Left lobe of liver (tissue), 2 donors: ENCODE data around the gene PGAP6. TPM values are rescaled to one million over a fixed set of nuclear protein-coding genes. Genes with fewer than 3 reads are reported as not detected.
"Not testable (repeated sequence)": the region's sequence is repeated elsewhere in the genome, so short reads cannot be mapped to it uniquely, and the experiment has no call there.

Experiments used
- ATAC-seq: fragments of 200-7000 bp; cut with Tn5 transposase; one replicate; pipeline ENCODE4 v1.9.1; 2020; ENCODE audit warnings: mild to moderate bottlenecking, moderate library complexity
- DNase-seq: peaks from one replicate; pipeline ENCODE4 v3.0.0-alpha.2; 2020; ENCODE audit warnings: low spot score
- total RNA-seq: library from RNA; stranded (reverse); gene quantifications from one replicate; pipeline ENCODE4 v1.2.1, GENCODE V29; 2021
- donor health status: DM: no; HTN: no; CAD: no; lungs with moderate emphysema.
- donor health status: DM: no; HTN: yes; CAD: no.

PGAP6 gene
- total RNA-seq, 1 donor from 2014 or later = 32.6 TPM

GRCh38 chr16:401468-402348 is 19.9 kb upstream of the PGAP6 start, which contains the start of gene DECR2:
DECR2 (plus strand) TSS chr16:401885; CDS start chr16:401964, 79 bp downstream.
- DNase-seq (peak; percentile 97), ATAC-seq (peak; percentile 87)

GRCh38 chr16:400061-400591 is 18.3 kb upstream of the PGAP6 start:
- DNase-seq (no peak), ATAC-seq (no peak)

DNA sequence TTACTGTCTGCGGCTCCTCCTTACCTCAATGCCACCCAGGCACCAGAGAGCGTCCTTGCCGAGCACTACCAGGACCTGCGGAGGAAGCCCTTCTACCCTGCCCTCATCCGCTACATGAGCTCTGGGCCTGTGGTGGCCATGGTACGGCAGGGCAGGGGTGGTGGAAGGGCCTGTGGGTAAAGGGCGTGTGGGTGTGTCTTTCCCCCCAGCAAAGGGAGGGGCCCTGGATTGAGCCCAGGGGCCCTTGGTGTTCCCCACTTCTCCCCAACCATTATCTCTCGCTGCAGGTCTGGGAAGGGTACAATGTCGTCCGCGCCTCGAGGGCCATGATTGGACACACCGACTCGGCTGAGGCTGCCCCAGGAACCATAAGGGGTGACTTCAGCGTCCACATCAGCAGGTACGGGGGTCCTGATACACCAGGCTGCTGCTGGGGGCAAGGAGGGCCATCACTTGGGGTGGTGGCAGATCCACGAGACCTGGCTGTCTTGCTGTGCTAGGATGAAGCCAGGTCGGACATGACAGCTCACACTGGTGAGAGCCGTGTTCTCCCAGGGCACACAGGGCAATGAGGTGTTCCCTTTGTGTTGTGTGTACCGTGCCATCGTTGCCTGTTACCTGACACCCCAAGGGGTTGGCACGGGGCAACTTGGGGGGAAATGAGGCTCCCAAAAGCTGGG is 17.7 kb upstream of the PGAP6 start:
- no peak for DNase-seq

GRCh38 chr16:398561-399339 is 17.0 kb upstream of the PGAP6 start:
- ATAC-seq = no peak
- no peak for DNase-seq

More for the DNA sequence above, 17.7 kb upstream of the PGAP6 start:
- ATAC-seq = no peak

GRCh38 chr16:397736-398332 is 16.1 kb upstream of the PGAP6 start:
- ATAC-seq (peak; percentile 44), DNase-seq (no peak)

DNA sequence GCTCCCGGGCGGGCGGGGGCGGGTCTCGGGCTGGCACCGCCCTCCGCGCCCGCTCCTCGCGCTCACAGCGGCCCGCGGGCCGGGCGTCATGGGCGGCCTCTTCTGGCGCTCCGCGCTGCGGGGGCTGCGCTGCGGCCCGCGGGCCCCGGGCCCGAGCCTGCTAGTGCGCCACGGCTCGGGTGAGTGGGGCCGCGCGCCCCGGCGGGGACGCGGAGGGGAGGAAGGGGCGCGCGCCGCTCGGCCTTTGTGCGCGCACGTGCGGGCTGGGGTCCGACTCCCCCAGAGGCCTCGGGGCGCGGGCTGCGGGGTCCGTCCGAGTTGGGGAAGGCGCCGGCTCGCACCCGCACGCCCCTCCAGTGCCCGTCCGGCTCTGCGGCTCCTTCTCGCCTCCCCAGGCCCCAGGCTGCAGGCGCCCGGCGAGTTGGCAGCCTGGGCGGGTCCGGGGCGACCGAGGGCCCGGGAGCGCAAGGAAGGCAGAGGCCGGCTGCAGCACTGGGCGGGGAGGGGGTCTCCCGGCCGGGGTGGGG is 15.4 kb upstream of the PGAP6 start, which contains the start of gene NME4:
Gene NME4, plus strand, starts transcription at position 65 of the 527 bp plus-strand sequence. Its CDS starts 24 bp downstream, at position 89.
- ATAC-seq = peak; percentile 9

DNA sequence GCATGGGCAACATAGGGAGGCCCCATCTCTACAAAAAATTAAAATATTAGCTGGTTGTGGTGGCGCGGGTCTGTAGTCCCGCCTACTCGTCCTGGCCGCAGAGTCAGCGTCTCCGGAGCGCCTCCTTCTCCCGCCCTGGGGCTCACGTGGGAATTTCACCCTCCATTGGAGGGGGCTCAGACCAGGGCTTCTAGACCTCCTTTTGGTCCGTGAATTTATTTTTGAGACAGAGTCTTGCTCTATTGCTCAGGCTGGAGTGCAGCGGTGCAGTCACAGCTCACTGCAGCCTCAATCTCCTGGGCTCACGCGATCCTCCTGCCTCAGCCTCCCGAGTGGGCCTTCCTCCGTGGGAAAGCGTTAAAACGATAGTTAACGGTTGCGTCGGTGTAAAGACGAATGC is 14.8 kb upstream of the PGAP6 start:
- DNase-seq = no peak
- ATAC-seq = peak; percentile 18

More for the DNA sequence above, 15.4 kb upstream of the PGAP6 start, which contains the start of gene NME4:
- DNase-seq = peak; percentile 47

GRCh38 chr16:396199-396598 is 14.4 kb upstream of the PGAP6 start:
- DNase-seq (no peak), ATAC-seq (no peak)

- ATAC-seq (no peak), DNase-seq (no peak)
Observed at GRCh38 chr16:392450-393030, 10.8 kb upstream of the PGAP6 start.

DNA sequence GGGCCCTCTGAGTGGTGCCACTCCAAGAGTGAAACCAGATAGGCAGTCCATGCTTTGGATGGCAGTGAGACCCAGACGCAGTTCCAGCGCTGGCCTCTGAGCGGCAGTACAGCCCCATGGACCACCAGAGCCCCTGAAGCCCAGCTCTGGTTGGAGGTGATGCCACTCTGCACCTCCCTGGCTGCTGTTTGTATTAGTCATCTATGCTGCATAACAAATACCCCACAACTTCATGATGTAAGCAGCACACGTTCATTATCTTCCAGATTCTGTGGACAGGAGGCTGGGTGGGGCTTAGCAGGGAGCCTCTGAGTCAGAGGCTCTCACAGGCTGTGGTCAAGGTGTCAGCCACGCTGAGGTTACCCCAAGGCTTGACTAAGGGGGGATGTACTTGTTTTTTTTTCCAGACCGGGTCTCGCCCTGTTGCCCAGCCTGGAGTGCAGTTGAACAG is 10.1 kb upstream of the PGAP6 start:
- ATAC-seq (peak; percentile 87), DNase-seq (peak; percentile 64)

DNA sequence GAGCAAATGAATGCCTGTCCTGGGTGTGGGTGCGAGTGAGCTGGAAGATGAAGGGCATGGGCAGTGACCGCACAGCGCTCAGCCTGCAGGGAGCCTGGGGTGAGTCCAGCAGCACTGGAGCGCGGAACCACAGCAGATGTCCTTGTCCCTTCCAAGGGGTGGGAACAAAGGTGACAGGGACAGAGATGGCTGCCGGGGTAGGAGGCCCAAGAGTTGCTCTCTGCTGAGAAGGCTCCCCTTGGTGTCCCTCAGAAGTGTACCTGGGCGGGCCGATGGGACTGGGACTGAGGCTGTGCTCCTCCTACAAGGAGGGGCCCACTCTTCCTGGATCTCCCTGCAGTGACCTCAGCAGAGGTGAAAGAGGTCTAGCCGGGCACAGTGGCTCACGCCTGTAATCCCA is 7.6 kb upstream of the PGAP6 start:
- no peak for ATAC-seq

GRCh38 chr16:387761-388666 is 6.2 kb upstream of the PGAP6 start:
- not testable (repeated sequence) for DNase-seq, ATAC-seq

More for the DNA sequence above, 7.6 kb upstream of the PGAP6 start:
- DNase-seq = no peak

GRCh38 chr16:386641-387156 is 4.9 kb upstream of the PGAP6 start:
- DNase-seq (no peak), ATAC-seq (no peak)

- DNase-seq = peak; percentile 46
- no peak for ATAC-seq
Observed at GRCh38 chr16:383326-384051, 1.7 kb upstream of the PGAP6 start.

DNA sequence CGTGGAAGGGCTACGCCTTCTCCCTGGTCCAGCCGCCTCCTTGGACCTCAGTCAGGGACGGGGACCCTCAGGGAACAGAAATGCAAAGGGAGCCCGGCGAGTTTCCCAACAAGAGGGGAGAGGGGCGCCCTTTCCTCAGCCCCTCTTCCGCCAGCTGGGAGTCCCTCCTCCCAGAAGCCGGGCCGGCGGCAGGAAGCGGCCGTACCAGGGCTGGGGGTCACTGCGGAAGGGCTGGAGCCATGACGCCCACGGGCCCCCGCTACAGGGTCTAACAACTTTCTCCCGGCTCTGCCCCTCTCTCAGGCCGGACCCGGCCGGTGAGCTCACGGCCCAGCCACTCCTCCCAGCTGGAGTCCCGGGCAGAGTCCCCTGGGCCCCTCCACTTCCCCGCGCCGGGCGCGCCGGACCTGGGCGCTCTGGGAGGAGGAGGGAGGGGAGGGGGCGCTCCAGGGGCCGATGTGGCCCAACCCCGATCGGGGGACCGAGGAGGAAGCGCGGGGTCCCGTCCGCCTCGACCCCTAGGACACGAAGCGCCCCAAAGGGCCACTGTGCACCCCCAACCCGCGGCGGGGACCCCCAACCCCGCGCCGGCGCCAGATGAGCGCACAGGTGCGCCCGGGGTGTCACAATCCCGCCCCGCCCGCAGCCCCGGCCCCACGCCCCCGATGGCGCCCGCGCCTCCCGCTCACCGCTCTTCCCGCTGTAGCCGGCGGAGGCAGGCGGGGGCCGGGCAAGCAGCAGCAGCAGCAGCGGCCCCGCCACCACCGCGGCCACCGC is 578 bp downstream of the PGAP6 start:
- peak; percentile 38 for ATAC-seq
- peak; percentile 53 for DNase-seq

DNA sequence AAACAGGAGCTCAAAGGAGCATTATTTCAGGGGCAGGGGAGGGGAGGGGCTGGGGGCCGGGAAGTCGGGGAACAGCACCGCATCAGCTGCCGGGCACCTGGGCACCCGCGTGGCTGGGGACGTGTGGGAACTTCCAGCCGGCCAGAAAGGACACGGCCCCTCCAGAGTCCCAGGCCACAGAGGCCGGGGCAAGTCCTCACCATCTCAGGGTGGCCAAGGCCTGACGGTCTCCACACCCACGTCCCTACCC is 1.1 kb downstream of the PGAP6 start:
- ATAC-seq = peak; percentile 19
- DNase-seq = no peak
